GM21367 (cell line): ENCODE measurements around the gene NR1H3.

Source experiments
- ATAC-seq: cut with Tn5 transposase; IDR thresholded peaks from one replicate; pipeline ENCODE4 v1.9.1; 2021; ENCODE audit not compliant: unreplicated experiment

The NR1H3 gene

DNA sequence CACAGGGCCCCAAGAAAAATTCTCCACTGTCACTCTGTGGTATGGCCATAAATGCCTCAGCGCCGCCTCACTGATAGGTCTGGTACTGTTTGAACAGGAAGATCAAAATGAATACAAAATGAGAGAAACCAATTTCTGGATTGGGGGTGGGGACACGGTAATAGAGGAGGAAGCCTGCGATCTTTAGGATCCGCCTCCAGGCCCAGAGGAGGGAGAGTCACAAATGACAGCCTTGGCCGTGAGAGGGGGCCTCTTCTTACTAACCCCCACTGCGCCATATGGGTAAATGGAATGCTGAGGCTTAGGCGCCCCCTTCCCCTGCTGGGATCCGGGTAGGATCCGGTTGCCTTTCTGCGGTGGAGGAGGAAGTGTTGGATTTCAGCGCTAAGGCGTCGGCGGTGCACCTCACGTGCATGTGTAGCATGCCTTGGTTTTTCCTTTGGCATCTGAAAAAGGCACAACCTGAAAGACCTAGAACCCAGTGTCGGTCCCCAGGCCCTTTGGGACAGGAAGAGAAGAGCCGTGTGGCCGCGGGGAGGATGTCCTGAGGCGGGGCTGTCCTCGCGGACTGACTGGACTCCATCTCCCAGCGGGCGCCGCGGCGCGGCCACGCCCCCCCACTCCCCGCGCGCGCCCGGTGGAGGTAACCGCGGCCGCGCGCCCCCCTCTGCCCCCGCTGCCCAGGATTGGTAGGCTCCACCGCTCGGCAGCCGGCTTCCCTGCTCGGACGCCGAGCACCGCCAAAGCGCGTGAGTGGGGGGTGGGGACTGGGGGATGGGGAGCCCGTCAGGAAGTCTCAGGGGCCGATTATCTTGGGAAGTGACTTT is 11.4 kb downstream of the NR1H3 start:
- ATAC-seq = peak; percentile 28

DNA sequence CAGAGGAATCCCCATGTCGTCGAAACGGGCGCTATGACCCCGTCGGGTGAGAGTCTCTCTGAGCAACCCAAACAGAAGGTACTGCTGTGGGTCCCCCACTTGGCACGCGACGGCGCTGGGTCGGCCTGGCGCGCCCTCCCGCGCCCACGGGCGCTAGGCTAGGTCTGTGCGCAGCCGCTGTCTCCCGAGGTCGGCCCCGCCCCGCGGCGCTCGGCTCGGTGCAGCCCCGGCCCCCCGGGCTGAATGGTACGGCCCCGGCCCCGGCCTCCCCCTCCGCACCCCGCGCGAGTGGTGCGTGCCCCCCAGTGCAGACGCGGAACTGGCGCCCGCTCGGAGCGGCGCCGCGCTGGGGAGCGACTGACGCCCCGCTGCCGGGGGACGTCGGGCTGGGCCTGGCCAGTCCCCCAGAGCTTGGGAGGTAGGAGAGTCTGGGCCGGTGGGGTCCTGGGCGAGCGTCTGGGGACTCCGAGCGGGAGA is 12.1 kb downstream of the NR1H3 start, which contains the start of gene MADD:
MADD (plus strand) TSS at position 305 of the 477 bp plus-strand sequence.
- ATAC-seq = peak; percentile 64

DNA sequence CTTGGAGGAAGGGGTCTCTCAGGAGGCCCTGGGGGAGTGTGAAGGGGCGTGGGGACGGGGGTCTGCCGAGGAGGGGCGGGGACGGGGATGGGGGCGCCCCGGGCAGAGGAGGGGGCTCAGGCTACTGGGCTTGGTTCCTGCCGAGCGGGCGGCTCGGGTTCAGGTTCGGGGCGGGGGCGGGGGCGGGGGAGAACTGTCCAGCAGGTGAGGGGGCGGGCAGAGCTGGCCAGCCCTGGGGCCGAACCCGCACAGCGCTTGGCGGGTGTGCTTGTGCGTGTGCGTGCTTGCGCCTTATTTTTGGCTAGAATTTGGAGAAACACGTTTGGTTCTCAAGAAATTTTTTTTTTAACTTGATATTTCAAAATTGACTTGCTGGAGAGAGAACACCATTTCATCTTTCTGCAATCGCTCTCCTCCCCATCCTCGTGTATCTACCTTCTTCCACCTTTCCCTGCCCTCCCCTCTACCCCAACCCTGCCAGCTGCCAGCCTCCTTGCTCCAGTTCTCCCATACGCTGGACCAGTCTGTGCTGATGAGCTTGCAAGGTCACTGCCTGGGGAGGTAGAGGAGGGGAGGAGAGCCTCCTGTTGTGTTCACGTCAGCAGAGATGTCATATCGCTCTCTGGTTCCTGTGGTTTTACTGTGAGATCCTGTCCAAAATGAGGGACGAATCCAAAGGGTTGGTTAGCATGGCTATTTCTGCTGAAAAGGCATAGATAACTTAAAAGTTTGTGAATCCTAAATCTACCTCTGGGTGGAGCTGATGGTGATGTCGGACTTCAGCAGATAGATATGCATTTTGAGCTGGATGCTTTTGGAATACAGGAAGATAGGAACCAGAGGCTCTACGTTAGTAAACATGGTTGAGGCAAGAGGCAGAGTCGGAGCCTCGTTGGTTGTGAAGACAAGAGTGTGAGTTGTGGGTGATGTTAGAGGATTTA is 12.8 kb downstream of the NR1H3 start:
- ATAC-seq = no peak

DNA sequence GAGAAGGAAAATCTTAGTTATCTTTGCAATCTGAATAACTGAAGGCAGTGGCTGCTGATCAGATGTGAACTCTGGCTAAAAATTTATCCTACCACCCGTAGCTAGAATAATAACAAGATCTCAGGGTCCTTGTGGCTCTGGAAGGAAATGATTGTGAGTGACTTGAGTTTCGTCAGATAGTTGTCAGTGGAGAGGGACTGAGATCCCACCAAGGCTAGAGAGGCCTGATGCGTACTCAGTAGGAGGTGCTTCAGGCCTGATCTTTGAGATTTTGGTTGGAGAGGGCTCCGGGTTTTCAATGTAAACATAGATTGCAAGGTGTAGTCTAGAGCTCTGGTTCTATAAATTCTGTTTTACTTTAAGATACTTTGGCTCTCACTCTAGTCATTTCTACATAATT is 13.5 kb downstream of the NR1H3 start:
- ATAC-seq = no peak

DNA sequence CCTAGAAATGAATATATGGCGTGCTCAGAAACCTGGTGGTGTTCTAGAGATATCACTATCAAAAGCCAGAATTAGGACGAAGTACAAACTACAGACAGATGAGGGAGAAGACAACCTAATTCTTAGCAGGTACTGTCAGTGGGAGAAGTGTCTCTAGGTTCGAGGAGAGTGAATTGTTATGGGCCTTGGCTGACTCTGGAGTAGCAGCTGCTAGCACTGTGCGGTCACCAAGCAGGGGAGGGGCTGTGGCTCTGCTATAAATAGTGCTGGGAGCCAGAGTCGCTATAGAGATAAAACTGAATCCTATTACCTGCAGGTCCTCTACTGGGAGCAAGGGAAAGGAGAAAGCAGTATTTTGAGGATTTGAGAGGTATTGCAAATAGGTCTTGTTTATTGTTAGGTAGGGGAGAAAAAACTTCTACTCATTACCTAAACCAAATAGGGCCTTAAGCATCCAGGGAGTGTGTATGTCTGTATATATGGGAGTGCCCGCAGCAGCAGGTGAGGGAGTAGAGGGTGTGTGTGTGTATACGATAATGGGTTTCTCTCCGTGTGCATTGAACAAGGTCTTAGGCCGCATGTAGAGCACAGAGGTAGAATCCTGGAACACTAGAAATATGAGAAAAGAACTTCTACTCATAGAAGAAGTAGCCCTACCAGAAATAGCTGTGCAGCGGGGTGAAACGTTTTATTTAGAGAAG is 14.3 kb downstream of the NR1H3 start:
- ATAC-seq = no peak

DNA sequence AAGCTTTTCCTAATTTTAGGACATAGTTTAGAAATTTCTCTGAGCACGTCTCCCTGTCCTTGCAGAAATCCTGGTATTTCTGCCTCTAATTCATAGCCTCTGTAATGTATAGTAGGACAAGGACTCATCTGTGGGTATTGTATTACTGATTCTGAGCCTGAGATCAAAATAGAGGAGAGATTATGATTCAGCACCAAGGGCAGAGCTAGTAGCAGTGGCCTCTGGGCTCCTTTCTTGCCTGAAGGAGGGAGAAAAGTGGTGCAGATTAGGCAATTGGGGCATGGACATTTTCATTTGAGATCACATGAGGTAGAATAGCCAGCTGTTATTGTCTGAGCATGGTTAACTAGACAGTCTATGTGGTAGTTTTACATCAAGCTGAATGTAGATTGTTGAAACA is 14.9 kb downstream of the NR1H3 start:
- ATAC-seq = no peak

DNA sequence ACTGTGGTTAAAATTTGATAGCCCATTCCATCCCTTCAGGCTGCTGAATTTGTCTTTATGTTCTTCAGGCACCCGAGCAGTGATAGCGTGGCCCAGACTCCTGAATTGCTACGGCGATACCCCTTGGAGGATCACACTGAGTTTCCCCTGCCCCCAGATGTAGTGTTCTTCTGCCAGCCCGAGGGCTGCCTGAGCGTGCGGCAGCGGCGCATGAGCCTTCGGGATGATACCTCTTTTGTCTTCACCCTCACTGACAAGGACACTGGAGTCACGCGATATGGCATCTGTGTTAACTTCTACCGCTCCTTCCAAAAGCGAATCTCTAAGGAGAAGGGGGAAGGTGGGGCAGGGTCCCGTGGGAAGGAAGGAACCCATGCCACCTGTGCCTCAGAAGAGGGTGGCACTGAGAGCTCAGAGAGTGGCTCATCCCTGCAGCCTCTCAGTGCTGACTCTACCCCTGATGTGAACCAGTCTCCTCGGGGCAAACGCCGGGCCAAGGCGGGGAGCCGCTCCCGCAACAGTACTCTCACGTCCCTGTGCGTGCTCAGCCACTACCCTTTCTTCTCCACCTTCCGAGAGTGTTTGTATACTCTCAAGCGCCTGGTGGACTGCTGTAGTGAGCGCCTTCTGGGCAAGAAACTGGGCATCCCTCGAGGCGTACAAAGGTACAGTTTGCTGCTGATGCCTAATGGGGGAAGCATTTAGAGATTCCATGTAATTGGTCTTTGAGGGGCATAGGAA is 16.9 kb downstream of the NR1H3 start:
- ATAC-seq = no peak

DNA sequence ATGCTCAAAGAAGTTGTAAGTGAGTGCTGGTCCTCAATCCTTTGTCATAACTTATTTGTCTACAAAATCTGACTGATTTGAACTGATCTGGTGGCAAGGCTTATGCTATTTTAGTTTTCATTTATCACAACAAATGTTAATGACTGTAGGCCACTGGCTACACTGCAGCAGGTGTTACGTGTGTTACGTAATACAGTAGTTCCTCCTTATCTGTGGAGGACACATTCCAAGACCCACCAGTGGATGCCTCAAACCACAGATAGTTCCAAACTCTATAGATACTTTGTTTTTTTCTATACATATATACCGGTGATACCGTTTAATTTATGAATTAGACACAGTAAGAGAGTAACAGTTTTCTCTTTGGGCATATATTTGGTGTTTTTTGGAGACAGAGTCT is 19.1 kb downstream of the NR1H3 start:
- no peak for ATAC-seq

DNA sequence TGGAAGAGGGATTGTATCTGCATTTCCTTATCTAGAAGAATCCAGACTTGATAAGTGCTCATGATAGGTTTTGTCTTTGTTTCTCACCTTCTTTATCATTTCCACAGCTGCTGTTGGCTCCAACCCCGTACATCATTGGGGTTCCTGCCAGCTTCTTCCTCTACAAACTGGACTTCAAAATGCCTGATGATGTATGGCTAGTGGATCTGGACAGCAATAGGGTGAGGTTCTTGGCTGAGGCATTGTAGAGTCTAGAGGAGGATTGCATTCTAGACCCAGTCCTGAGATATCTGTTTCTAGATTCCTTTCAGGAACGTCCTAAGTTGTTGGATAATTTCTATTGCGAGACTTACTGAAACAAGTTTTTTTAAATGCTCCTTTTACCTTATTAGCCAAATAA is 20.3 kb downstream of the NR1H3 start:
- ATAC-seq = no peak

DNA sequence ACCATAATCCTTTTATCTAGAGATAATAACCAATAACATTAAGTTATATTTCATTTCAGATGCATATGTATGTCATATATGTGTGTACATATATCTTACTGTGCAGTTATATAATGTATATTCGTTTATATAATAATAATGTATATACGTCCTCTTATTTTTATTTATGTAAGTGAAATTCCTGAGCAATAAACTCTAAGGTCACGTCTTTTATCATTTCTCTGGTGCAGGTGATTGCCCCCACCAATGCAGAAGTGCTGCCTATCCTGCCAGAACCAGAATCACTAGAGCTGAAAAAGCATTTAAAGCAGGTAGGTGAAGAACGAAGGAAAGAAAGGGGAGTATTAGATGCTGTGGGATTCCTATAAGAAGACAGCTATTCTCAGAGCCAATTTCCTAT is 21.0 kb downstream of the NR1H3 start:
- no peak for ATAC-seq

DNA sequence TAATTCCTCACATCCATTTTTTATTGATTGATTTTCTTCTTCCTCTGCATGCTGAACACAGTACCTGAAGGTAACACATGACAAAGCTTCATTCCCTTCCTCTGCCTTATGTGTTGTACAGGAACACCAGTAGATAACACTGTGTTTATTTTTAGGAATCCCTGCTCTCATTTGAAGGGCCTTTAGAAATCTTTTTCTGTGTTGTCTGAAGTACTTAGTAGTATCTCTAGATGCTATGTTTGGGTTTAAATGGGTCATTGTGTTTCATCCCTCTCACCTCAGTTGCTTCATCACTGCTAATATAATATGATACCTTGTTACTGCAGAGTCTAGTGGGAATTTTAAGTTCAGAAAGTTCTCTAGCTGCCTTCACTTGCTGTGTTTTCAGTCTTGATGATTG is 22.3 kb downstream of the NR1H3 start:
- ATAC-seq = no peak

DNA sequence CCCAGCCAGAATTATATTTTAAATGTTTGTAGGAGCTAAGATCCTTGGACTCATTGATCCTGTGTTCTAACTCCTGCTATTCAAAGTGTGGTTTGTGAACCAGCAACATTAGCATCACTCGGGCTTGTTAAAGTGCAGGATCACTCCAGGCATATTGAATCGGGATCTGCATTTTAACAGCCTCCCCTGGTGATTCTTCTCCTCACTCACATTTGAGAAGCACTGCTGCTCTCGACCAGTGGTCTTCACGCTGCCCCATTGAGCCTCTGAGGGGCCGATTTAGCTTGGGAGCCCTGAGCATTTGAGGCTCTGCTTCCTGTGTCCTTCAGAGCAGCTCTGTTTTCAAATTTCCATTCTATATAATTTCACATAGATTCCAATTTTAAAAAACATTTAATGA is 23.1 kb downstream of the NR1H3 start:
- no peak for ATAC-seq

DNA sequence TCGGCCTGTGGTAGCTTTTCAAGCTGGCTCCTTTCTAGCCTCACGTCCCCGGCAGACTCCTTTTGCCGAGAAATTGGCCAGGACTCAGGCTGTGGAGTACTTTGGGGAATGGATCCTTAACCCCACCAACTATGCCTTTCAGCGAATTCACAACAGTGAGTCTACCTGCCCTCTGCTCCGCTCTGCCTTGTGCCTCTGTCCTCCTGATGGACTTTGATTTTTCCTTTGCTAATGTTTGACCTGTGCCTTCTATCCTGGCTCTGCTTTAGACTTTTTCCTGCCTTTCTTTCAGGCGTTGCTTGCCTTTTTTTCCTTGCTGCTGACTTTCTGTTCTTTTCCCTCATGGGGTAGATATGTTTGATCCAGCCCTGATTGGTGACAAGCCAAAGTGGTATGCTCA is 24.7 kb downstream of the NR1H3 start:
- no peak for ATAC-seq

DNA sequence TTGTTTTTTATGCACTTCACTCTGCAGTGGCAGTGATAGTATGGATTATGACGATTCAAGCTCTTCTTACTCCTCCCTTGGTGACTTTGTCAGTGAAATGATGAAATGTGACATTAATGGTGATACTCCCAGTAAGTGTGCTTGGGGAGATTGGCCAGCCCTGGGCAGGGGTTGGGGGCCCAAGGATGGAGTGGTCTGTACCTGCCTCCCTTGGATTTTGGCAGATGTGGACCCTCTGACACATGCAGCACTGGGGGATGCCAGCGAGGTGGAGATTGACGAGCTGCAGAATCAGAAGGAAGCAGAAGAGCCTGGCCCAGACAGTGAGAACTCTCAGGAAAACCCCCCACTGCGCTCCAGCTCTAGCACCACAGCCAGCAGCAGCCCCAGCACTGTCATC is 26.4 kb downstream of the NR1H3 start:
- no peak for ATAC-seq

DNA sequence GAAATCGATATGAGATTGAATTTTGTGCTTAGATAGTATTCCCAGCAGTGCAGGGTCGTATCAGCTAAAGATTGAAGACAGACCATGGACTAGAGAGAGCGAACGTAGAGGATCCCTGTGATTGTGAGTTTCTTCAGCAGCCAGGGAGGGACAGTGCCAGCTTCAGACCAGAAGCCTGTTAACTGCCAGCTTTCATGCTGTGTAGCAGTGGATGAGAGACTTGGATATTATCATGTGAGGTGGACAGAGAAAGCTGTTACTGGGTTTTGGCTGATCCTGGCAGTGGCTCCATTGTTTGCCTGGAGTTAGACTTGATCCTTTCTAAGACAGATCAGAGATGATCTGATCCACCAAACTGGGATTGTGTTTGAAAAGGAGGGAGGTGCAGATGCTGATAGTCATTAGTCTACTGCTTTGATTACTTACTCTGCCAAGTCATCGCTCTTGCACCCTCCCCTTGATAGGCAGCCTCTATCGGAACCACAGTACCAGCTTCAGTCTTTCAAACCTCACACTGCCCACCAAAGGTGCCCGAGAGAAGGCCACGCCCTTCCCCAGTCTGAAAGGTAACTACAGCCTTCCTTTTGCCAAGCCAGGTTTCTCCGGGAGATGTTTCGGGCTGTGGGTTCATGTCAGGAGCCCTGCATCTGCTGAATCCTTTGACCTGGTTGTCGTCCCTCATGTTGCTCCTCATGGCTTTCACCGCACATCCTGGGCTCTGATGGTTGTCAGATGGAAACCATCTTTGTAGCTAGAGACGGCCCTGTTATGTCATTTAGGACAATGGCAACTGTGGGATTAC is 28.4 kb downstream of the NR1H3 start:
- ATAC-seq = no peak

DNA sequence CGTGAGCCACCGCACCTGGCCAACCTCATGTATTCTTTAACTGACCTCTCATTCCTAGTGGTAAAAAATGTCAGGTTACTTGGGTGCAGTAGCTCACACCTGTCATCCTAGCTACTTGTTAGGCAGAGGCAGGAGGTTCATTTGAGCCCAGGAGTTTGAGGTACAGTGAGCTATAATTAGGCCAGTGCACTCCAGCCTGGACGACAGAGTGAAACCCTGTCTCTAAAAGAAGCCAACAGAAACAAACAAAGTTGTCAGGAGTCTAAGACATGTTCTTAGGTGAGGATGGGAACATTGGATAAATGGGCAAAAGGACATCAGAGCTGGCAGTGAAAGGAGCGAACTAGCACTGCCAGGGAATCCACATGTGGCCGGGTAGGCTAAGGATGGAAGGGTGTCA is 30.3 kb downstream of the NR1H3 start:
- ATAC-seq = no peak

DNA sequence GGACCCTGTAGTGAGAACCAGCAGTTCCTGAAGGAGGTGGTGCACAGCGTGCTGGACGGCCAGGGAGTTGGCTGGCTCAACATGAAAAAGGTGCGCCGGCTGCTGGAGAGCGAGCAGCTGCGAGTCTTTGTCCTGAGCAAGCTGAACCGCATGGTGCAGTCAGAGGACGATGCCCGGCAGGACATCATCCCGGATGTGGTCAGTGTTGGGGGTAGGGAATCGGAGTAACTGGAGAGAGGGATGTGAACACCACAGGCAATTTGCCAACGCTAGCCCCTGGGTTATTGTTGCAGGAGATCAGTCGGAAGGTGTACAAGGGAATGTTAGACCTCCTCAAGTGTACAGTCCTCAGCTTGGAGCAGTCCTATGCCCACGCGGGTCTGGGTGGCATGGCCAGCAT is 32.1 kb downstream of the NR1H3 start:
- no peak for ATAC-seq

DNA sequence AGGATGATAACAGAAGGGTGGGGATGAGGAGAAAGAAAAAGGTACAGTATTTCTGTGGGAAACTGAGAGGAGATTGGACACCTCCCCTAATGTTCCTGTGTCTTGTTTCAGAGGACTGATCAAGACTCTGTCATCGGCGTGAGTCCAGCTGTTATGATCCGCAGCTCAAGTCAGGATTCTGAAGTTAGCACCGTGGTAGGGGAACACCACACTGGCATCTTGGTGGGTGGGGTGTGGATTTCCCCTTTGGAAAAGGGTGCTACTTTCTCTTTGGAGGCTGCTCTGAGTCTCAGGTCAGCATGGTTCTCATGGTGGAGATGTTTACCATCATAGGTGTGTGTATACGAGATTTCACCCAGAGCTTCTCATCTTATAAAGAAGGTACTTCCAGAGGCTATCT is 37.6 kb downstream of the NR1H3 start:
- ATAC-seq = no peak

DNA sequence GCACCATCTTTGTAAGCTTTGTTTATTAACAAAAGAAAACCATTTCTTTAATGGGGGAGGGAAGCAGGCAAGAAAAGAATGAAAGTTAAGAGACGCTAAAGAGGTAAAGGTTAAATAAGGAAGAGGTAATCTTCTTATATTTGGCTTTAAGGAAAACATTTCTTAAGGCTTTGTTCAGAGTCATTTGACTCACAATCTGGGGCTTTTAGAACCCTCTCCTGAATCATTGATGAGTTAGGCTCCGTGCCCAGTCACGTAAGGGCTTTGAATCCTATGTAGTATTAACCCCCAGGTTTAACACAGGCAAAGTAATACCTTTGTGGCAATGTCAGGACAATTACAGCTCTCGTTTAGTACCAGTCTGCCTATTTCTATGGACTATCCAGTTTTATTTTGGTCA is 38.2 kb downstream of the NR1H3 start:
- ATAC-seq = no peak

DNA sequence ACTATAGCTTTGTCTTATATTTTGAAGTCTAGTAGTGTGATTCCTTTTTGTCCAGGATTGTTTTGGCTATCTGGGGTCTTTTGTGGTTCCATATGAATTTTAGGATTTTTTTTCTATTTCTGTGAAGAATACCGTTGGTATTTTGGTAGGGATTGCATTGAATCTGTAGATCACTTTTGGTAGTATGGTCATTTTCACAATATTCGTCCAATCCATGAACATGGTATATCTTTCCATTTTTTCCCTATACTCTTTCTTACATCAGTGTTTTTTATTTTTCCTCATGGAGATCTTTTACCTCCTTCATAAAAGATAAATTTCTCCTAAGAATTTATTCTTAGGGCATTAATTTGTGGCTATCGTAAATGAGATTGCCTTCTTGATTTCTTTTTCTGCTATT is 41.3 kb downstream of the NR1H3 start:
- no peak for ATAC-seq
